ENCODE data around the gene TMEM255B.

DNA sequence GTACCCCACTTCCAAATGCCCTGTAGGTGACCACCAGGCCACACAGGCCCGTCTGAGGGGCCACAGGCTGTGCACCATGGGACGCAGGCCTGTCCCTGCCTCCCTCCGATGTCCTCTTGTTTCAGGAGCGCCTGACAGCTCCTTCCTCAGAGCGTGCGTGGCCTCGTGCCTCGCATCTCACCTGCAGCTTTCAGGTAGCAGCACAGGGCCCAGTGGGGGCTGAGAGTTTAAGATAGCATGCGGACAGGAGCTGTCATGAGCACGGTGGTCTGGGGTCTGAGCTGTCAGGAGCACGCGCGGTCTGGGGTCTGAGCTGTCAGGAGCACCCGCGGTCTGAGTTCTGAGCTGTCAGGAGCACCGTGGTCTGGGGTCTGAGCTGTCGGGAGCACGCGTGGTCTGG lies 64.7 kb downstream of the TMEM255B start:
- TF ChIP-seq, protein P1, sequence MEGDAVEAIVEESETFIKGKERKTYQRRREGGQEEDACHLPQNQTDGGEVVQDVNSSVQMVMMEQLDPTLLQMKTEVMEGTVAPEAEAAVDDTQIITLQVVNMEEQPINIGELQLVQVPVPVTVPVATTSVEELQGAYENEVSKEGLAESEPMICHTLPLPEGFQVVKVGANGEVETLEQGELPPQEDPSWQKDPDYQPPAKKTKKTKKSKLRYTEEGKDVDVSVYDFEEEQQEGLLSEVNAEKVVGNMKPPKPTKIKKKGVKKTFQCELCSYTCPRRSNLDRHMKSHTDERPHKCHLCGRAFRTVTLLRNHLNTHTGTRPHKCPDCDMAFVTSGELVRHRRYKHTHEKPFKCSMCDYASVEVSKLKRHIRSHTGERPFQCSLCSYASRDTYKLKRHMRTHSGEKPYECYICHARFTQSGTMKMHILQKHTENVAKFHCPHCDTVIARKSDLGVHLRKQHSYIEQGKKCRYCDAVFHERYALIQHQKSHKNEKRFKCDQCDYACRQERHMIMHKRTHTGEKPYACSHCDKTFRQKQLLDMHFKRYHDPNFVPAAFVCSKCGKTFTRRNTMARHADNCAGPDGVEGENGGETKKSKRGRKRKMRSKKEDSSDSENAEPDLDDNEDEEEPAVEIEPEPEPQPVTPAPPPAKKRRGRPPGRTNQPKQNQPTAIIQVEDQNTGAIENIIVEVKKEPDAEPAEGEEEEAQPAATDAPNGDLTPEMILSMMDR (IDR thresholded peaks at IDR 0.05), result no peak
- TF ChIP-seq POLR2A (IDR thresholded peaks at IDR 0.05), result no peak
